Thoracic aorta (tissue), 2 donors: Measurements from ENCODE around the gene CRTAC1. TPM values are rescaled to one million over a fixed set of nuclear protein-coding genes. Genes with fewer than 3 reads are reported as not detected.

Source experiments
- ATAC-seq: fragments of 150-250 bp; one replicate; pipeline ENCODE4 v1.8.0; 2017; ENCODE audit warnings: low read depth; ENCODE audit not compliant: insufficient number of reproducible peaks, low FRiP score
- DNase-seq: peaks from one replicate; pipeline ENCODE4 v3.0.0-alpha.2; 2020; ENCODE audit warnings: low spot score
- H3K27ac ChIP-seq, 2 donors: fragments of 200-600 bp; sonication (generic); 1 replicate in 1 of 2; 2 replicates in 1 of 2; pipeline ENCODE4 v1.5.1; 2016; ENCODE audit warnings: mild to moderate bottlenecking in 2 of 2, moderate library complexity in 2 of 2
- H3K27me3 ChIP-seq: fragments of 200-600 bp; sonication (generic); replicated peaks from 2 replicates; pipeline ENCODE4 v1.6.0; 2016; ENCODE audit warnings: mild to moderate bottlenecking; ENCODE audit not compliant: insufficient read depth
- H3K36me3 ChIP-seq: fragments of 200-600 bp; sonication (generic); one replicate; pipeline ENCODE4 v1.5.1; 2016
- H3K4me1 ChIP-seq, 2 donors: fragments of 200-600 bp; sonication (generic); 1 replicate in 1 of 2; 2 replicates in 1 of 2; pipeline versions ENCODE4 v1.5.1 to v1.6.0; 2016; ENCODE audit warnings: low read depth in 2 of 2, mild to moderate bottlenecking in 1 of 2; ENCODE audit not compliant: control insufficient read depth in 1 of 2
- H3K4me3 ChIP-seq: fragments of 200-600 bp; sonication (generic); 2 replicates; pipeline ENCODE4 v1.5.1; 2016; ENCODE audit warnings: mild to moderate bottlenecking
- H3K9me3 ChIP-seq: fragments of 200-600 bp; sonication (generic); 2 replicates; pipeline ENCODE4 v1.5.1; 2016
- total RNA-seq, 2 donors: library from RNA; depleted of rRNA; stranded (reverse); fragments of >200 nt; gene quantifications; one replicate each; pipeline versions ENCODE4 v1.1.0 to v1.2.3, GENCODE V29; 2016
- TF ChIP-seq, protein P1 (sequence below): fragments of 200-600 bp; sonication (generic); IDR thresholded peaks from one replicate; pipeline ENCODE4 v1.5.1; 2019; ENCODE audit warnings: antibody characterized with exemption

CRTAC1 gene
- total RNA-seq, 2 donors from 2014 or later = 4.3 to 5.2 TPM

DNA sequence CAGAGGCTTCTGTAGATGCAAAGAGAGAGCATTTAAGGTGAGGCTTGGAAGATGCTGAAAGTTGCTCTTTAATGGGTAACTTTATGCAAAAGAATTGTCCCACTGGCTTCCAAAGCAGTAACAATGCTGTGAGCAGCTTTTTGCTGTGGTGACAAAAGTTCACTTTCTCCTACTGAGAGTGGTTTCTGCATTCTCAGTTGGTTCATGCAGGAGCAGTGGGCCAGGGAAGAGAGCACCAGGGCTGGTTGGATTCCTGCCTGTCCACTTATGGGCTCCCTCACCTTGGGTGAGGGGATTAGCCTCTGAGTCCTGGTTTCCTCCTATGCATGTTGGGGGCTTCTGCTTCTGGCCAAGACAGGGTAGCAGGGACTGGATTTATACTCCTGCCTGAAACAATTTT lies 211.8 kb downstream of the CRTAC1 start:
- DNase-seq = no peak
- no peak for ATAC-seq
- H3K27me3 ChIP-seq = no peaks in the 10 kb centered on the region
- no peak overlapping the region for H3K4me3 ChIP-seq
- H3K36me3 ChIP-seq = no peaks in the 10 kb centered on the region
- no peaks in the 10 kb centered on the region for H3K4me1 ChIP-seq
- TF ChIP-seq, protein P1, sequence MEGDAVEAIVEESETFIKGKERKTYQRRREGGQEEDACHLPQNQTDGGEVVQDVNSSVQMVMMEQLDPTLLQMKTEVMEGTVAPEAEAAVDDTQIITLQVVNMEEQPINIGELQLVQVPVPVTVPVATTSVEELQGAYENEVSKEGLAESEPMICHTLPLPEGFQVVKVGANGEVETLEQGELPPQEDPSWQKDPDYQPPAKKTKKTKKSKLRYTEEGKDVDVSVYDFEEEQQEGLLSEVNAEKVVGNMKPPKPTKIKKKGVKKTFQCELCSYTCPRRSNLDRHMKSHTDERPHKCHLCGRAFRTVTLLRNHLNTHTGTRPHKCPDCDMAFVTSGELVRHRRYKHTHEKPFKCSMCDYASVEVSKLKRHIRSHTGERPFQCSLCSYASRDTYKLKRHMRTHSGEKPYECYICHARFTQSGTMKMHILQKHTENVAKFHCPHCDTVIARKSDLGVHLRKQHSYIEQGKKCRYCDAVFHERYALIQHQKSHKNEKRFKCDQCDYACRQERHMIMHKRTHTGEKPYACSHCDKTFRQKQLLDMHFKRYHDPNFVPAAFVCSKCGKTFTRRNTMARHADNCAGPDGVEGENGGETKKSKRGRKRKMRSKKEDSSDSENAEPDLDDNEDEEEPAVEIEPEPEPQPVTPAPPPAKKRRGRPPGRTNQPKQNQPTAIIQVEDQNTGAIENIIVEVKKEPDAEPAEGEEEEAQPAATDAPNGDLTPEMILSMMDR = no peak
- H3K9me3 ChIP-seq = no peaks in the 10 kb centered on the region
- no peak overlapping the region for H3K27ac ChIP-seq

DNA sequence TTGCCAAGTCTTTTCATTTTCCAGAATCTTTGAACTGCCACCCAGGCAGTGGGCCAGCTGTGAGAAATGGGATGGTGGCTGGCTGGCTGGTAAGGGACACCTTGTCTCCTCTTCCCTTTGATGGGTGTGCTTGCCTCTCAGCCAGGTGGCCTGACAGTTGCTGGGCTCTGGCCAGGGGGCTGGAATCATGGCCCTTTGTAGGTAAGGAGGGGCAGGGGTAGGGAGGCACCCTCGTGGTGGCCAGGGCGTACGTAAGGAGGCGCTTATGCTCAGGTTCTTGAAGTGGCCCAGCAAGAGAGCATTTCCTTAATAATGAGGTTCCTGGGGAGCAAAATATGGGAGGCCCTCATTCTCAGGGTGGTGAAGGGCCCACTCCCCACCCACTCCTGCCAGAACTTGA lies 213.8 kb downstream of the CRTAC1 start:
- DNase-seq = no peak
- no peaks in the 10 kb centered on the region for H3K9me3 ChIP-seq
- no peak for ATAC-seq
- no peak overlapping the region for H3K4me3 ChIP-seq
- no peaks in the 10 kb centered on the region for H3K36me3 ChIP-seq
- H3K27ac ChIP-seq = no peak overlapping the region
- H3K4me1 ChIP-seq = no peaks in the 10 kb centered on the region
- TF ChIP-seq, protein P1 = no peak
- H3K27me3 ChIP-seq = no peaks in the 10 kb centered on the region

Other genes with a start within 250 kb of the CRTAC1 start
- under 1 TPM in 1 of 2 donors, not detected in 1; 0.07 TPM for gene GOLGA7B, start 180.8 kb downstream of the CRTAC1 start, total RNA-seq
- 10 to 100 TPM; 12.3 to 14.3 TPM for gene R3HCC1L, start 104.0 kb upstream of the CRTAC1 start, total RNA-seq
- gene LOXL4, start 237.6 kb upstream of the CRTAC1 start, total RNA-seq = 10 to 100 TPM; 15.4 to 24.5 TPM